ENCODE measurements around the gene CARD6. TPM values are rescaled to one million over a fixed set of nuclear protein-coding genes. Genes with fewer than 3 reads are reported as not detected.
A peak's percentile ranks its signal among the peaks of the same experiment; 100 is the strongest.
"Not testable (repeated sequence)": the region's sequence is repeated elsewhere in the genome, so short reads cannot be mapped to it uniquely, and the experiment has no call there.

The CARD6 gene
- total RNA-seq, 4 donors from 2014 or later: 15.9 to 32.1 (median 21.0) TPM

DNA sequence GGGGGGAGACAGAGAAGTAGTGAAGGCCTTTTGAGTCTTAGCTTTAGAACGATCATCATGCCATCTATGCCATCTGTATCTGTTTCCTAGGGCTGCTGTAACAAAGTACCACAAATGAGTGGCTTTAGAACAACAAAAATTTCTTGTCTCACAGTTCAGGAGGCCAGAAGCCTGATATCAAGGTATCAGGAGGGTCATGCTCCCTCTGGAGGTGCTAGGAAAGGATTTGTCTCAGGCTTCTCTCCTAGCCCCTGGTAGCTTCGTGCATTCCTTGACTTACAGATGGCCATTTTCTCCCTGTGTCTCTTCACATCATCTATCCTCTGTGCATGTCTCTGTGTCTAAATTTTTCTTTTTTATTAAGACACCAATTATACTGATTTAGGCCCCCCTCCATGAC is 5.2 kb downstream of the CARD6 start:
- Histone ChIP-seq H3K4me3 (replicated peaks in 1 of 3) (no peak overlapping the region), H3K27ac (no peak overlapping the region), H3K9me3 (no peaks in the 10 kb centered on the region), H3K36me3 (no peaks in the 10 kb centered on the region), H3K4me1 (peaks cover 9 to 13% of the 10 kb centered on the region in 2 donors), H3K27me3 (no peaks in the 10 kb centered on the region)
- TF ChIP-seq CTCF (IDR thresholded peaks at IDR 0.05): no peak
- no peak for TF ChIP-seq POLR2A (IDR thresholded peaks at IDR 0.05)
- WGBS, 2 donors: 88 to 89% methylated on average over 2 of the region's 2 CpGs
- DNase-seq: no peak
- intact Hi-C loops (cut with DNase I): no loop called here

DNA sequence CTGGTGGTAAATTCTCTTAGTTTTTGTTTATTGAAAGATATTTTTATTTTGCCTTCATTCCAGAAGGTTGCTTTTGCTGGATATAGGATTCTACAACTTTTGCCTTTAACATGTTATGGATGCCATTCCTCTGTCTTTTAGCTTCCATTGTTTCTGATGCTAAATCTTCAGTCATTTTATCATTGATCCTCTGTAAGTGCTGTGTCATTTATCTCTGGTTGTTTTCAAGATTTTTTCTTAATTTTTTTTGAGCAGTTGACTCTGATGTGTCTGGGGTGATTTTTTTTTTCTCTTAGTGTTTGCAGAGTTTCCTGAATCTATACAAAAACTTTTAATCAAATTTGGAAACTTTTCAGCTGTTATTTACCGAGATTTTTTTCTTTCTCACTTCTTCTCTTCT is 6.4 kb downstream of the CARD6 start:
- no peaks in the 10 kb centered on the region for H3K27me3 ChIP-seq
- WGBS, 2 donors: 85 to 95% methylated on average over 1 of the region's 1 CpG
- intact Hi-C loops (cut with DNase I): no loop called here
- H3K36me3 ChIP-seq: peaks cover 0 to 4% of the 10 kb centered on the region in 2 donors
- no peaks in the 10 kb centered on the region for H3K9me3 ChIP-seq
- no peak overlapping the region for H3K4me3 ChIP-seq (replicated peaks in 1 of 3)
- no peak overlapping the region for H3K27ac ChIP-seq
- no peak for TF ChIP-seq CTCF (IDR thresholded peaks at IDR 0.05)
- no peak for TF ChIP-seq POLR2A (IDR thresholded peaks at IDR 0.05)
- H3K4me1 ChIP-seq: peaks cover 5 to 9% of the 10 kb centered on the region in 2 donors
- no peak for DNase-seq

GRCh38 chr5:40853632-40854192 is 12.5 kb downstream of the CARD6 start:
- Histone ChIP-seq H3K4me1 (peaks cover 0 to 3% of the 10 kb centered on the region in 2 donors), H3K9me3 (no peaks in the 10 kb centered on the region), H3K27me3 (no peaks in the 10 kb centered on the region), H3K4me3 (replicated peaks in 1 of 3) (no peak overlapping the region), H3K27ac (peak overlapping the region in 2 of 3 donors; percentile 37 to 51), H3K36me3 (peaks cover 0 to 4% of the 10 kb centered on the region in 2 donors)
- intact Hi-C loops (cut with DNase I): no loop called here
- TF ChIP-seq CTCF (IDR thresholded peaks at IDR 0.05) (no peak), POLR2A (IDR thresholded peaks at IDR 0.05) (no peak)
- WGBS, 2 donors: 50 to 66% methylated on average over 4 of the region's 4 CpGs
- peak; percentile 34 to 47 for DNase-seq

GRCh38 chr5:40860711-40861110 is 19.5 kb downstream of the CARD6 start:
- no peaks in the 10 kb centered on the region for H3K36me3 ChIP-seq
- intact Hi-C loops (cut with DNase I): no loop called here
- H3K4me1 ChIP-seq: no peaks in the 10 kb centered on the region
- H3K27ac ChIP-seq: no peak overlapping the region
- no peaks in the 10 kb centered on the region for H3K9me3 ChIP-seq
- TF ChIP-seq POLR2A (IDR thresholded peaks at IDR 0.05) (no peak), CTCF (IDR thresholded peaks at IDR 0.05) (no peak)
- no peak for DNase-seq
- H3K27me3 ChIP-seq: no peaks in the 10 kb centered on the region
- no peak overlapping the region for H3K4me3 ChIP-seq (replicated peaks in 1 of 3)

GRCh38 chr5:40865004-40865403 is 23.8 kb downstream of the CARD6 start:
- intact Hi-C loops (cut with DNase I); H3K4me1 ChIP-seq; H3K9me3 ChIP-seq; H3K27ac ChIP-seq; H3K27me3 ChIP-seq; H3K36me3 ChIP-seq; DNase-seq; H3K4me3 ChIP-seq (replicated peaks in 1 of 3): not testable (repeated sequence)
- WGBS, 2 donors: 93 to 96% methylated on average over 5 of the region's 5 CpGs

DNA sequence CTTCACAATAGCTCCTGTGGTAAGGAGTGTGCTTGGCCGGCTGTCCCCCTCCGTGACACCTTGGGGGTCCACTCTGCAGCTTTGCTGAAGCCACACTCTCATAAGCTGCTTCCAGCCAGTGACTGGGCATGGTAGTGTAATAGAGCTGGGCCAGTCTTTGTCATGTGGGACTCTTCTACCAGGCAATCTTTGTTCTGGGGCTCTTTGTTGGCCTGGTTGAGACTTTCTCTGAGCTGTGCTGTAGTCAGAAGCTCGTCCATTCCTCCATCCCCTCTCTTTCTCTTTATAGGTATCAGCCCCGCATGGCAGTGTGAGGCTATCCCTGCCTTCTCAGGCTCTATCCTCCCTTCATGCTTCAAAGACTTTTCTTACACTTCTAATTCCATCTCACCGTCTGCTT is 25.7 kb downstream of the CARD6 start:
- intact Hi-C loops (cut with DNase I): no loop called here
- WGBS, 2 donors: 61 to 64% methylated on average over 5 of the region's 5 CpGs
- Histone ChIP-seq H3K4me1 (no peaks in the 10 kb centered on the region), H3K27me3 (no peaks in the 10 kb centered on the region), H3K27ac (no peak overlapping the region), H3K36me3 (no peaks in the 10 kb centered on the region), H3K9me3 (no peaks in the 10 kb centered on the region), H3K4me3 (replicated peaks in 1 of 3) (no peak overlapping the region)
- DNase-seq: no peak
- no peak for TF ChIP-seq CTCF (IDR thresholded peaks at IDR 0.05)
- TF ChIP-seq POLR2A (IDR thresholded peaks at IDR 0.05): no peak

Data from thyroid gland (tissue), 4 donors.